H9 (cell line): Measurements from ENCODE around the gene CDH22. TPM values are rescaled to one million over a fixed set of nuclear protein-coding genes. Genes with fewer than 3 reads are reported as not detected.

Experiments used
- DNase-seq: peaks from one replicate; pipeline ENCODE4 v3.0.0-alpha.2; 2017
- H2AFZ ChIP-seq: one replicate; pipeline ENCODE4 v1.6.1; 2013; ENCODE audit warnings: mild to moderate bottlenecking, low read length, control low read depth, moderate library complexity
- H2AK5ac ChIP-seq: 2 replicates; pipeline ENCODE4 v1.6.1; 2013; ENCODE audit warnings: low read length, control low read depth, mixed read lengths; ENCODE audit not compliant: insufficient read length
- H2BK120ac ChIP-seq: one replicate; pipeline ENCODE4 v1.6.1; 2013; ENCODE audit warnings: low read depth, mild to moderate bottlenecking, low read length, control low read depth, inconsistent platforms; ENCODE audit not compliant: poor library complexity, severe bottlenecking
- H2BK12ac ChIP-seq: 2 replicates; pipeline ENCODE4 v1.6.1; 2013; ENCODE audit warnings: low read length, control low read depth, mixed read lengths, low read depth; ENCODE audit not compliant: insufficient read length
- H2BK15ac ChIP-seq: 2 replicates; pipeline ENCODE4 v1.6.1; 2013; ENCODE audit warnings: low read depth, low read length, control low read depth
- H2BK20ac ChIP-seq: one replicate; pipeline ENCODE4 v1.6.1; 2013; ENCODE audit warnings: low read depth, mild to moderate bottlenecking, low read length, control low read depth, inconsistent platforms; ENCODE audit not compliant: poor library complexity, severe bottlenecking
- H2BK5ac ChIP-seq: 2 replicates; pipeline ENCODE4 v1.6.1; 2013; ENCODE audit warnings: low read length, control low read depth, mixed read lengths; ENCODE audit not compliant: insufficient read length
- H3K14ac ChIP-seq: 2 replicates; pipeline ENCODE4 v1.6.1; 2013; ENCODE audit warnings: low read length, control low read depth; ENCODE audit not compliant: insufficient read depth
- H3K18ac ChIP-seq: 2 replicates; pipeline ENCODE4 v1.6.1; 2013; ENCODE audit warnings: low read depth, mild to moderate bottlenecking, mixed read lengths, low read length, control low read depth; ENCODE audit not compliant: insufficient read length
- H3K23ac ChIP-seq: 2 replicates; pipeline ENCODE4 v1.6.1; 2013; ENCODE audit warnings: low read length, control low read depth, mixed read lengths, low read depth; ENCODE audit not compliant: insufficient read length
- H3K23me2 ChIP-seq: 2 replicates; pipeline ENCODE4 v1.6.1; 2013; ENCODE audit warnings: low read depth, mild to moderate bottlenecking, mixed read lengths, low read length, control low read depth; ENCODE audit not compliant: insufficient read length, poor library complexity, severe bottlenecking
- H3K27ac ChIP-seq: 2 replicates; pipeline ENCODE4 v1.5.1; 2013; ENCODE audit warnings: low read length, control low read depth, mixed read lengths, low read depth; ENCODE audit not compliant: insufficient read length
- H3K27me3 ChIP-seq: 2 replicates; pipeline ENCODE4 v1.6.1; 2013; ENCODE audit warnings: low read length, control low read depth, inconsistent platforms; ENCODE audit not compliant: insufficient read depth
- H3K4ac ChIP-seq: 2 replicates; pipeline ENCODE4 v1.6.1; 2013; ENCODE audit warnings: low read depth, mild to moderate bottlenecking, control low read depth, inconsistent platforms, low read length, moderate library complexity
- H3K4me1 ChIP-seq: 2 replicates; pipeline ENCODE4 v1.6.1; 2013; ENCODE audit warnings: low read length, control low read depth, inconsistent platforms; ENCODE audit not compliant: insufficient read depth
- H3K4me2 ChIP-seq: 2 replicates; pipeline ENCODE4 v1.6.1; 2013; ENCODE audit warnings: low read length, control low read depth, mixed read lengths; ENCODE audit not compliant: insufficient read length, insufficient read depth
- H3K56ac ChIP-seq: 2 replicates; pipeline ENCODE4 v1.6.1; 2013; ENCODE audit warnings: low read depth, mild to moderate bottlenecking, mixed read lengths, low read length, control low read depth; ENCODE audit not compliant: insufficient read length
- H3K79me1 ChIP-seq: 2 replicates; pipeline ENCODE4 v1.6.1; 2013; ENCODE audit warnings: low read depth, mild to moderate bottlenecking, moderate library complexity, low read length, control low read depth, inconsistent platforms; ENCODE audit not compliant: insufficient read depth, poor library complexity, severe bottlenecking
- H3K79me2 ChIP-seq: 2 replicates; pipeline ENCODE4 v1.6.1; 2013; ENCODE audit warnings: low read length, control low read depth, inconsistent platforms; ENCODE audit not compliant: insufficient read depth
- H3K9ac ChIP-seq: 2 replicates; pipeline ENCODE4 v1.6.1; 2013; ENCODE audit warnings: low read length, control low read depth, mixed read lengths; ENCODE audit not compliant: insufficient read length; ENCODE audit errors: extremely low read depth
- H3K9me3 ChIP-seq: one replicate; pipeline ENCODE4 v1.6.1; 2013; ENCODE audit warnings: low read depth, low read length, inconsistent platforms; ENCODE audit not compliant: control insufficient read depth
- H3T11ph ChIP-seq: one replicate; pipeline ENCODE4 v1.6.1; 2013; ENCODE audit warnings: mild to moderate bottlenecking, low read length, control low read depth, inconsistent platforms
- H4K20me1 ChIP-seq: one replicate; pipeline ENCODE4 v1.6.1; 2013; ENCODE audit not compliant: control insufficient read depth, insufficient read length, insufficient read depth
- H4K5ac ChIP-seq: 2 replicates; pipeline ENCODE4 v1.6.1; 2013; ENCODE audit warnings: low read depth, mild to moderate bottlenecking, mixed read lengths, low read length, control low read depth; ENCODE audit not compliant: insufficient read length
- H4K8ac ChIP-seq: replicated peaks from 2 replicates; pipeline ENCODE4 v1.6.1; 2013; ENCODE audit warnings: low read length, control low read depth, mixed read lengths, low read depth; ENCODE audit not compliant: insufficient read length
- H4K91ac ChIP-seq: 2 replicates; pipeline ENCODE4 v1.6.1; 2013; ENCODE audit warnings: low read depth, mild to moderate bottlenecking, moderate library complexity, mixed read lengths, low read length, control low read depth; ENCODE audit not compliant: insufficient read length
- H3K27ac Mint-ChIP-seq, 3 experiments: 2 replicates in 2 of 3; 3 replicates in 1 of 3; pipeline ENCODE4 v1.8.0; 2020 to 2021; ENCODE audit warnings: mixed read lengths in 3 of 3, mild to moderate bottlenecking in 1 of 3, moderate library complexity in 1 of 3
- H3K27me3 Mint-ChIP-seq: 2 replicates; pipeline ENCODE4 v1.8.0; 2021; ENCODE audit warnings: low read depth, mild to moderate bottlenecking, moderate library complexity, mixed read lengths
- H3K36me3 Mint-ChIP-seq, 3 experiments: 2 replicates in 2 of 3; 3 replicates in 1 of 3; pipeline ENCODE4 v1.8.0; 2020 to 2021; ENCODE audit warnings: low read depth in 3 of 3, mixed read lengths in 3 of 3; ENCODE audit not compliant: insufficient read depth in 1 of 3
- H3K4me1 Mint-ChIP-seq, 2 experiments: 2 replicates each; pipeline ENCODE4 v1.8.0; 2020; ENCODE audit warnings: mixed read lengths in 2 of 2
- H3K4me3 Mint-ChIP-seq, 2 experiments: 2 replicates in 1 of 2; 3 replicates in 1 of 2; pipeline ENCODE4 v1.8.0; 2020 to 2021; ENCODE audit warnings: mild to moderate bottlenecking in 2 of 2, mixed read lengths in 2 of 2, moderate library complexity in 1 of 2
- H3K9me3 Mint-ChIP-seq, 2 experiments: 2 replicates in 1 of 2; 3 replicates in 1 of 2; pipeline ENCODE4 v1.8.0; 2020; ENCODE audit warnings: mild to moderate bottlenecking in 2 of 2, mixed read lengths in 2 of 2, moderate library complexity in 1 of 2
- WGBS: extraction: QIAGEN DNeasy Blood & Tissue Kit; methylation state at CpG from one replicate; pipeline ENCODE4 v1.1.7; 2013; ENCODE audit warnings: missing lambda C conversion rate, low lambda C conversion rate, mixed read lengths; ENCODE audit not compliant: insufficient read length; ENCODE audit errors: extremely low coverage; 5-methylcytosine and 5-hydroxymethylcytosine counted together
- total RNA-seq: library from RNA; stranded (reverse); gene quantifications from 2 replicates; pipeline ENCODE4 v1.2.1, GENCODE V29; 2021
- TF ChIP-seq, protein P1 (sequence below): fragments of 200-600 bp; sonication (generic); conservative IDR thresholded peaks from 3 replicates; pipeline ENCODE4 v1.8.0; 2021; ENCODE audit warnings: antibody characterized with exemption, mild to moderate bottlenecking

CDH22 gene
- total RNA-seq, 1 experiment from 2014 or later = not detected

DNA sequence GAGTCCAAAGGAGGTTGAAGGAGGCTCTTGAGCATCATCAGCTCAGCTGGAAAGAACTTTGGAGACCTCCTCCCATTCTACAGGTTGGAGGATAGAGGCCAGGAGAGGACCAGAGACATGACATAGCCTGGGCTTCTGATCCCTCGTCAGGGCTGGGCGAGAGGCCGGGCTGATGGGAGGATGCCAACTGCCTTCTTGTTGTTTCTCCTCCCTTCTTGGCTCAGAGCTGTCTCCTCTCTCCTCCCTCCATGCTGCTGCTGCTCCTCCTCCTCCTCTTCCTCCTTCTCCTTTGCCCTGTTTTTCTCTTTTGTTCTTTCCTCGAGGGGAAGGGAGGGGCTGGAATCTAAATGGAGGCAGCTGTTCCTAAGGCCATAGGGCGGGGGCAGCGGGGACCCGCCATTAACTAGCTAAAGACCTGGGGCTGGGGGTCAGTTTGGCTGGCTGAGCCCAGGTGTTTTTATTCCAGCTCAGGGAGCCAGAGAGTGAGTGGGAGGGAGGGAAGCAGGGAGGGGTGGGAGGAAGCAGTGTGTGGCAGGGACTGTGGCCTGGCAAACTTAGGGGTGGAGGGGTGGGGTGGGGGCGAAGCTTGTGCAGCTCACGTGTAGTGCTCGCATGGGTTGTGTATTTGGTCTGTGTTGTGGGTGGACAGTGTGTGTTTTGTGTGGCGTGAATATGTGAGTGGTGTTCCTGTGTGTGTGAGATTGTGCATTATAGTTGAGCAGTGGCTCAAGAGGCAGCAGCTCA, 105.4 kb downstream of the CDH22 start:
- H3K23ac ChIP-seq = no peak overlapping the region
- no peak overlapping the region for H4K91ac ChIP-seq
- H3K4me1 Mint-ChIP-seq = peaks cover 22 to 52% of the 10 kb centered on the region in 2 experiments
- H3K4me1 ChIP-seq = peaks cover 10% of the 10 kb centered on the region
- no peak overlapping the region for H3K4me2 ChIP-seq
- H3K9me3 ChIP-seq = no peaks in the 10 kb centered on the region
- H3K56ac ChIP-seq = no peak overlapping the region
- H3K79me1 ChIP-seq = no peaks in the 10 kb centered on the region
- H3K4ac ChIP-seq = no peak overlapping the region
- no peaks in the 10 kb centered on the region for H3K23me2 ChIP-seq
- H3K27me3 Mint-ChIP-seq = peaks cover 17% of the 10 kb centered on the region
- H3K14ac ChIP-seq = no peak overlapping the region
- H3T11ph ChIP-seq = no peak overlapping the region
- H3K27me3 ChIP-seq = no peaks in the 10 kb centered on the region; the same call in 1 of the 2 replicates
- no peak overlapping the region for H2BK5ac ChIP-seq
- no peaks in the 10 kb centered on the region for H3K36me3 Mint-ChIP-seq
- H3K4me3 Mint-ChIP-seq = no peak overlapping the region
- H3K9ac ChIP-seq = no peak overlapping the region
- H2AK5ac ChIP-seq = no peak overlapping the region
- no peak overlapping the region for H2BK15ac ChIP-seq
- no peak overlapping the region for H2BK20ac ChIP-seq
- H3K18ac ChIP-seq = no peak overlapping the region
- no peak overlapping the region for H4K8ac ChIP-seq
- H4K5ac ChIP-seq = no peak overlapping the region
- no peaks in the 10 kb centered on the region for H3K79me2 ChIP-seq
- no peaks in the 10 kb centered on the region for H4K20me1 ChIP-seq
- DNase-seq = no peak
- no peak overlapping the region for H2BK12ac ChIP-seq
- H3K9me3 Mint-ChIP-seq = no peaks in the 10 kb centered on the region
- WGBS = no CpG with 5 or more reads among the region's 11 CpGs
- H3K27ac Mint-ChIP-seq = no peak overlapping the region; a peak in 1 of 7 replicates
- H2BK120ac ChIP-seq = no peak overlapping the region
- TF ChIP-seq, protein P1, sequence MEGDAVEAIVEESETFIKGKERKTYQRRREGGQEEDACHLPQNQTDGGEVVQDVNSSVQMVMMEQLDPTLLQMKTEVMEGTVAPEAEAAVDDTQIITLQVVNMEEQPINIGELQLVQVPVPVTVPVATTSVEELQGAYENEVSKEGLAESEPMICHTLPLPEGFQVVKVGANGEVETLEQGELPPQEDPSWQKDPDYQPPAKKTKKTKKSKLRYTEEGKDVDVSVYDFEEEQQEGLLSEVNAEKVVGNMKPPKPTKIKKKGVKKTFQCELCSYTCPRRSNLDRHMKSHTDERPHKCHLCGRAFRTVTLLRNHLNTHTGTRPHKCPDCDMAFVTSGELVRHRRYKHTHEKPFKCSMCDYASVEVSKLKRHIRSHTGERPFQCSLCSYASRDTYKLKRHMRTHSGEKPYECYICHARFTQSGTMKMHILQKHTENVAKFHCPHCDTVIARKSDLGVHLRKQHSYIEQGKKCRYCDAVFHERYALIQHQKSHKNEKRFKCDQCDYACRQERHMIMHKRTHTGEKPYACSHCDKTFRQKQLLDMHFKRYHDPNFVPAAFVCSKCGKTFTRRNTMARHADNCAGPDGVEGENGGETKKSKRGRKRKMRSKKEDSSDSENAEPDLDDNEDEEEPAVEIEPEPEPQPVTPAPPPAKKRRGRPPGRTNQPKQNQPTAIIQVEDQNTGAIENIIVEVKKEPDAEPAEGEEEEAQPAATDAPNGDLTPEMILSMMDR = no peak
- H3K27ac ChIP-seq = no peak overlapping the region
- no peak overlapping the region for H2AFZ ChIP-seq
